Activated CD4-positive, alpha-beta T cell treated with anti-CD3 and anti-CD28 coated beads, Interleukin-2, amount 10 ng/mL, durations not matched to agents 7 days and 5 days (primary cell): ENCODE results near the gene KRTAP5-6. TPM values are rescaled to one million over a fixed set of nuclear protein-coding genes. Genes with fewer than 3 reads are reported as not detected.
A peak's percentile ranks its signal among the peaks of the same experiment; 100 is the strongest.

ENCODE experiments used
- CTCF ChIA-PET: fragments of 350-600 bp; sonication (Branson Sonifier 250); formaldehyde crosslinking; loops from one replicate; lab custom pipeline; 2021; ENCODE audit warnings: antibody characterized with exemption; lab: Charles Lee
- POLR2A ChIA-PET: fragments of 350-600 bp; sonication (Branson Sonifier 250); formaldehyde crosslinking; loops from one replicate; lab custom pipeline; 2021; ENCODE audit warnings: antibody characterized with exemption; lab: Charles Lee
- DNase-seq: peaks from one replicate; pipeline ENCODE4 v3.0.0-alpha.2; 2020
- H3K27ac Mint-ChIP-seq: one replicate; pipeline ENCODE4 v1.8.0; 2021; ENCODE audit warnings: mild to moderate bottlenecking, moderate library complexity, mixed read lengths
- H3K27me3 Mint-ChIP-seq: one replicate; pipeline ENCODE4 v1.8.0; 2021; ENCODE audit warnings: mixed read lengths
- H3K36me3 Mint-ChIP-seq: one replicate; pipeline ENCODE4 v1.8.0; 2021; ENCODE audit warnings: low read depth, mixed read lengths
- H3K4me1 Mint-ChIP-seq: one replicate; pipeline ENCODE4 v1.8.0; 2021; ENCODE audit warnings: mixed read lengths
- H3K4me3 Mint-ChIP-seq: one replicate; pipeline ENCODE4 v1.8.0; 2021; ENCODE audit warnings: mild to moderate bottlenecking, moderate library complexity, mixed read lengths
- H3K9me3 Mint-ChIP-seq: one replicate; pipeline ENCODE4 v1.8.0; 2021; ENCODE audit warnings: mixed read lengths
- total RNA-seq, 2 experiments: library from RNA; stranded (reverse); gene quantifications; one replicate each; pipeline ENCODE4 v1.2.3, GENCODE V29; 2021

The KRTAP5-6 gene
- total RNA-seq, 2 experiments from 2014 or later: not detected

DNA sequence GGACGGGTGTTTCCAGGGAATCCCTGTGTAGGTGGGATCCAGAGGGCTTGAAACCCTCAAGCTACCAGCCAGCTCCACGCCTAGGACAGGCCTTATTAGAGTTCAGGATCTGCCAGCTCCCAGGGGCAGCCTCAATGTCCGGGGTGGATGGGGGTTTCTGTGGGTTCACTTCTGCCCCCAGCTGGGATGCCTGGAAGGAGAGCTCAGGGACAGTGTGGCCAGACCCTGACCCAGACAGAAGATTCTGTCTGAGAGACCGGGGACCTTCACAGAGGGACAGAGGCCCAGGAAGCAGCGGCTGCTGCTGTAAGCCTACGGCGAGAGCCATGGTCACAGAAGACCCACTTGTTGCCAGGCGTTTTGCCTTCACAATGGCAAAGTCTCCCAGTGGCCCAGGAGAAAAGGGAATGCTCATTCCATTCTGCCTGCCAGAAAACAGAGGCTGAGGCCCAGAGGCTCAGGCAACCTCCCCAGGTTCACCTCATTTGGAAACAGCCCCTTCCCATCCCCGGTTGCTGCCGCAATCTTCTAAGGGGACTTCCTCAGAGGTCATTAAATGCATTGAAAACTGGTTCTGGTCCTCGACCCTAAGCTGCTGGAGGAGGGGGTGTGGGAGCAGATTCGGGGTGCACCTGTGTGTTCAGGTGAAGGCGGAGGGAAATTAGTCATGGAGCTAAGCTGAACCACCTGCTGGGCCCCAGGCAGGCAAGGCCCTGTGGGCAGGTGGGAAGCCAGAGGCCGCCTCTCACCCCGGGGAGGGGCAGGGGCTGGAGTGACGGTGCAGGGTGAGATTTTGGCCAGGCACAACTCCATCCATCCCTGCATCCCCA, 4.9 kb upstream of the KRTAP5-6 start:
- Mint-ChIP-seq H3K4me1 (peaks cover 4% of the 10 kb centered on the region), H3K36me3 (no peaks in the 10 kb centered on the region), H3K4me3 (no peak overlapping the region), H3K27ac (no peak overlapping the region), H3K27me3 (peaks cover 18% of the 10 kb centered on the region), H3K9me3 (no peaks in the 10 kb centered on the region)
- ChIA-PET CTCF (interaction anchor here (0.7 to 5.6 kb wide), 10 partner anchors 10 to 459 kb away, joined by 3 to 139 read pairs (median 4); partner anchors contain the start of gene SYT8), POLR2A (no interaction called here)
- DNase-seq: no peak

DNA sequence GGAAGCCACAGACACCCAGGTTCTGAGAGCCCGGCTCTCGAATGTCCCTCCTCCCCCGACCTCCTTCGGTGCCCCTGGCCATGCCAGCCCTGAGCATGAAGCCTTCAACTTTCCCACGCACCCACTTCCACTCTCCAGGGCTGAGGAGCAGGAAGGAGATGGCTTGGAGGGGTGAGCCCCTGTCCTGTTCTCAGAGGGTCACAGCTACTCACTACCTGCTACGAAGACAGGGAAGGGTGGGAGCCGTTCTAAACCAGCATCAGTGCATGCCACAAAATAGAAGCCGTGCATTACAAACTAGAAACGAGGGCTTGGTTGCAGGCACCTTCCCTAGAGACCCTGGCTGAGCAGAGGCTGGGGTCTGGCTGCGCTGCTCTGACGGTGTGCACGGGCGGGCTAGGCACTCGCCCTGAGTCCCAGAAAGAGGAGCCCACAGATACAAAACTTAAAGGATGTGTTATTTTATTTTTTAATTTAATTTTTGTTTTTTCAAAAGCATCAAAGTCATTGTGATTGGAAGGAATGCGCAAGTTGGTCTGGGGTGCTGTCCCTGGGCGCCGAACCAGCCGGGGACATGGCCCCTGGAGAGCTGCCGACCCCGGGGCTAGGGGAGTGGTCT, 4.2 kb upstream of the KRTAP5-6 start:
- H3K4me3 Mint-ChIP-seq: no peak overlapping the region
- CTCF ChIA-PET: interaction anchor here (0.6 to 5.6 kb wide), 23 partner anchors 11 to 464 kb away, joined by 3 to 139 read pairs (median 4); partner anchors contain the start of genes H19 and SYT8
- POLR2A ChIA-PET: no interaction called here
- H3K36me3 Mint-ChIP-seq: no peaks in the 10 kb centered on the region
- no peak overlapping the region for H3K27ac Mint-ChIP-seq
- no peak for DNase-seq
- peaks cover 4% of the 10 kb centered on the region for H3K4me1 Mint-ChIP-seq
- H3K9me3 Mint-ChIP-seq: no peaks in the 10 kb centered on the region
- peaks cover 18% of the 10 kb centered on the region for H3K27me3 Mint-ChIP-seq

DNA sequence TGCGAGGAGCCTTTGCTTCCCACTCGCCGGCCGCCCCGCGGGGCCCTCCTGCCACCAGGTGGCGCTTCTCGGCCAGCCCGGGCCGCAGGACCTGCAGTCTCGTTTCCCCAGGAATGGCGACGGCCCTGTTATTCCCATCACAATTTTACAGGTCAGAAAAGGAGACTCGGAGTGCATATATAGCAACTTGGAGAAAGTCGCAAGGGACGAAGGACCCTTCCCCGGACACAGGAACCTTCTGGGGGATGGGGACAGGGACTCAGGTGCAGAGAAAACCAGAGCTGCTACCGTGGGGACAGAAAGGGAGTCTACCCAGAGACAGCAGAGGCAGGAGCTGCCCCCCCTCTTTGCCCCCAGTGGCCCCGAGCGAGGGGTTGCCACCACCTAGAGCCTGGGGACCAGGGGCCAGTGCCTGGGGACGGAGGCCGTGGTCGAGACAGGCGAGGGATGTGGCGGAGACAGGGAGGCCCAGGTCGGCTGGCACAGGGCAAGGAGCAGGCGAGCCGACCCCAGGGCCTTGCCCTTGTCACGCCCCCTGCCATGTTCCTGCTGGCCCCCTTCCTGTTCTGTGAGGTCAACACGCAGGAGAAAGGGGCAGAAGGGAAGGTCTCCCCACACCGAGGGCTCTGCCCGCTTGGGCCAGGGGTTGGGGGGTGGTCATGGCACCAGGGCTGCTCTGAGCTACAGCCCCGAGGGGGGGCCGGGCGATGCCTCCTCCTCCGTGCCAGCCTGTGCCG, 3.5 kb upstream of the KRTAP5-6 start:
- DNase-seq: peak; percentile 63
- H3K27ac Mint-ChIP-seq: no peak overlapping the region
- ChIA-PET CTCF (interaction anchor here (0.6 to 5.6 kb wide), 54 partner anchors 11 to 501 kb away, joined by 3 to 139 read pairs (median 4); partner anchors contain the start of genes H19 and SYT8), POLR2A (no interaction called here)
- peaks cover 19% of the 10 kb centered on the region for H3K27me3 Mint-ChIP-seq
- H3K9me3 Mint-ChIP-seq: peaks cover 3% of the 10 kb centered on the region
- no peaks in the 10 kb centered on the region for H3K36me3 Mint-ChIP-seq
- peak overlapping the region; percentile 4 for H3K4me3 Mint-ChIP-seq
- peaks cover 4% of the 10 kb centered on the region for H3K4me1 Mint-ChIP-seq

- Mint-ChIP-seq H3K9me3 (peaks cover 4% of the 10 kb centered on the region), H3K27me3 (peaks cover 17% of the 10 kb centered on the region), H3K4me1 (peaks cover 4% of the 10 kb centered on the region), H3K27ac (no peak overlapping the region), H3K4me3 (no peak overlapping the region), H3K36me3 (no peaks in the 10 kb centered on the region)
- POLR2A ChIA-PET: no interaction called here
- DNase-seq: peak; percentile 74
- CTCF ChIA-PET: interaction anchor here (0.7 to 5.6 kb wide), 54 partner anchors 13 to 500 kb away, joined by 3 to 139 read pairs (median 4); partner anchors contain the start of genes H19 and SYT8
Measured at GRCh38 chr11:1694064-1694845, 2.7 kb upstream of the KRTAP5-6 start.

DNA sequence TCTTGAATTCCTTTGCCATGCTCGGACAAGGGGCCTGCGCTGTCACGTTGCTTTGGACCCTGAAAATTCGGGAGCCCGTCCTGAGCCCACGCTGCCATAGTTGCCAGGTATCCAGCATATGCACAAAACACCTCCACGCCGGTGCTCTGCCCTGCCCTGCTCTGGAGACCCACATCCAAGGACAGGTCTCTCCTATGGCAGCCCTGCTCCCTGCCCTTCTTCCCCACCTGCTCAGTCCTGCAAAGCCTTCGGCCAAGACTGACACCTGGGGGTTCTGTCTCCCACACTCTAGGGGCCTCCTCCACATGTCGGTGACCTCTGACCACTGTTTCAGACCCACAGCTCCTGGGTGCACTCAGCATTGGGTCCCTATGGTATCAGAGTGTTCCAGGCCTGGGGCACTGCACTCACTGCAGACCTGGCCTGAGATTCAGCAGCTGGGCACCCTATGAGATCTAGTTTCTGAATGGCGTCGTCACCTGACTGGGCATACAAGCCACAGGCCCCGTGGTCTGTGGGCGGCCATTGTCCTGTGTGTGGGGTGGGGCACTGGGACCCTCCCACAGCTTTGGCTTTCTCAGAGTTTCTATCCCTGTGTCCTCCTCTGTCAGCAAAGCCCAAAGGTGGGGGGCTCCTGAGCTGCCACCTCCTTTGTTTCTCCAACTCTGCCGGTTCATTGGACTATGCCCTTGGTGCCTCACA, 2.0 kb upstream of the KRTAP5-6 start:
- Mint-ChIP-seq H3K27me3 (peaks cover 15% of the 10 kb centered on the region), H3K4me1 (peaks cover 4% of the 10 kb centered on the region), H3K4me3 (no peak overlapping the region), H3K9me3 (peaks cover 4% of the 10 kb centered on the region), H3K36me3 (no peaks in the 10 kb centered on the region), H3K27ac (no peak overlapping the region)
- no peak for DNase-seq
- ChIA-PET CTCF (interaction anchor here (0.8 to 5.6 kb wide), 19 partner anchors 15 to 303 kb away, joined by 3 to 139 read pairs (median 6); partner anchors contain the start of genes H19 and SYT8), POLR2A (no interaction called here)

- peaks cover 8% of the 10 kb centered on the region for H3K9me3 Mint-ChIP-seq
- H3K4me1 Mint-ChIP-seq: peaks cover 5% of the 10 kb centered on the region
- H3K27me3 Mint-ChIP-seq: peaks cover 9% of the 10 kb centered on the region
- H3K27ac Mint-ChIP-seq: no peak overlapping the region
- CTCF ChIA-PET: interaction anchor here (2.7 to 5.6 kb wide), 2 partner anchors 17 to 138 kb away, joined by 9 to 139 read pairs; partner anchors contain the start of gene SYT8
- POLR2A ChIA-PET: no interaction called here
- no peaks in the 10 kb centered on the region for H3K36me3 Mint-ChIP-seq
- no peak for DNase-seq
- no peak overlapping the region for H3K4me3 Mint-ChIP-seq
Measured at GRCh38 chr11:1695548-1696108, 1.4 kb upstream of the KRTAP5-6 start.

- ChIA-PET POLR2A (no interaction called here), CTCF (interaction anchor here (1.0 kb wide), 1 partner anchor 133 kb away, joined by 5 read pairs; no protein-coding TSS in a partner anchor)
- H3K27ac Mint-ChIP-seq: no peak overlapping the region
- H3K4me3 Mint-ChIP-seq: no peak overlapping the region
- DNase-seq: no peak
- peaks cover 6% of the 10 kb centered on the region for H3K27me3 Mint-ChIP-seq
- peaks cover 21% of the 10 kb centered on the region for H3K9me3 Mint-ChIP-seq
- peaks cover 12% of the 10 kb centered on the region for H3K4me1 Mint-ChIP-seq
- peaks cover 4% of the 10 kb centered on the region for H3K36me3 Mint-ChIP-seq
Measured at GRCh38 chr11:1699771-1700170, 2.8 kb downstream of the KRTAP5-6 start.

DNA sequence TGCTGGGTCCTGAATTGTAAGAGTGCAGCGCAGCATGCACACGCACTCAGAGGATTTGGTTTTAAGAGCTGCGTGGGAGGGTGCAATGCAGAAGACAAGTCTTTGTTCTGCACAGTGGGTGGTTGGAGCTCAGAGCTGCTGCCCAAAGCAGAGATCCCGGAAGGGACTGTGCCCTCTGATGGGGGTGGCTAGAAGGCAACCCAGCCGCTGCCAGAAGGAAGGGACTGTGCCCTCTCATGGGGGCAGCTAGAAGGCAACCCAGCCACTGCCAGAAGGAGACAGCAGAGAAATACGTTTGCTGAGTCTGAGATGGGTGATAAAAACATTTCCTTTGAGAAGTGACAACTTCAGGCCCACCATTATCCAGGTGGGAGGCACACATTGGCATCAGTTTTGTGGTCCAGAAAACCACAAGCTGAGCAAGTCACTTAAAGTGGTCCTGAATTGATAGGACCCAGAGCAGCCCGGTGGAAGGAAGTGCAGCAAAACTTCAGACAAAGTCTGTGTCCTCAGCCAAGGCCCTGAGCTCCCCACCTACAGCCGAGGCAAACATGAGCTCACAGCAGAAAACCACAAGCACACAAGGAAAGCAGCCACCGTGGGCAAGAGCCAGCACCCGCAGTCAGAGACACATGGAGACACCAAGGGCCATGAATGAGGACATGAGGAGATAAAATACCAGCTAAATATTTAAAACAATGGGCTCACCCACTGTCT, 4.3 kb downstream of the KRTAP5-6 start:
- Mint-ChIP-seq H3K4me3 (no peak overlapping the region), H3K36me3 (peaks cover 4% of the 10 kb centered on the region), H3K4me1 (peaks cover 24% of the 10 kb centered on the region), H3K9me3 (peaks cover 21% of the 10 kb centered on the region), H3K27ac (no peak overlapping the region), H3K27me3 (peaks cover 6% of the 10 kb centered on the region)
- ChIA-PET CTCF (interaction anchor here (1.5 to 1.6 kb wide), 3 partner anchors 131 to 299 kb away, joined by 4 to 6 read pairs (median 6); no protein-coding TSS in a partner anchor), POLR2A (no interaction called here)
- DNase-seq: no peak

GRCh38 chr11:1702506-1702905, 5.5 kb downstream of the KRTAP5-6 start:
- peaks cover 24% of the 10 kb centered on the region for H3K9me3 Mint-ChIP-seq
- peaks cover 28% of the 10 kb centered on the region for H3K4me1 Mint-ChIP-seq
- ChIA-PET POLR2A (no interaction called here), CTCF (no interaction called here)
- no peak for DNase-seq
- H3K4me3 Mint-ChIP-seq: no peak overlapping the region
- peaks cover 5% of the 10 kb centered on the region for H3K27me3 Mint-ChIP-seq
- no peak overlapping the region for H3K27ac Mint-ChIP-seq
- H3K36me3 Mint-ChIP-seq: peaks cover 4% of the 10 kb centered on the region

DNA sequence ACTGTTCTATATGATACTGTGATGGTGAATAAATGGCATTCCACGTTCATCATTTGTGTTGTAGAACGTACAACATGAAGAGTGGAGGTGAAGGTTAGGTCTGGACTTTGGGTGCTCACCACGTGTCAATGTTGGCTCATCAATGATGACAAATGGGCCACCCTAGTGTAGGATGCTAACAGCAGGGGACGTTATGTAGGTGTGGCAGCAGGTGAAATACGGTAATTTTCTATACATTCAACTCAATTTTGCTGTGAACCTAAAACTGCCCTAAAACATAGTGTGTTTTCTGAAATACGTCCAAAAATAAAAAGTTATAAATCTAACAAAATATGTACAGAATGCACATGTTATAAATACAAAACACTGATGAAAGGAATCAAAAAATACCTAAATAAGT, 6.2 kb downstream of the KRTAP5-6 start:
- no peak for DNase-seq
- no peak overlapping the region for H3K27ac Mint-ChIP-seq
- peaks cover 24% of the 10 kb centered on the region for H3K9me3 Mint-ChIP-seq
- CTCF ChIA-PET: no interaction called here
- no peak overlapping the region for H3K4me3 Mint-ChIP-seq
- H3K36me3 Mint-ChIP-seq: peaks cover 4% of the 10 kb centered on the region
- peaks cover 8% of the 10 kb centered on the region for H3K27me3 Mint-ChIP-seq
- peaks cover 28% of the 10 kb centered on the region for H3K4me1 Mint-ChIP-seq
- POLR2A ChIA-PET: no interaction called here
